ENCODE measurements around the gene SCAPER.

GRCh38 chr15:76844096-76844495 lies 61.0 kb downstream of the SCAPER start:
- TF ChIP-seq ZFX (IDR thresholded peaks at IDR 0.05), result no peak
- TF ChIP-seq POLR2A (IDR thresholded peaks at IDR 0.05; ENCODE audit: borderline replicate concordance, extremely low read depth, insufficient read depth, insufficient read length), result no peak
- TF ChIP-seq EZH2 (IDR thresholded peaks at IDR 0.05), result no peak
- no peak for TF ChIP-seq CTCF (IDR thresholded peaks at IDR 0.05 in 2 of 3, conservative IDR thresholded peaks at IDR 0.05 in 1 of 3; ENCODE audit: borderline replicate concordance in 1 of 3, insufficient read depth in 1 of 3, low read depth in 2 of 3, low read length in 2 of 3)
- no peak for TF ChIP-seq TCF7L2 (IDR thresholded peaks at IDR 0.05; ENCODE audit: borderline replicate concordance, extremely low read depth, insufficient read depth, insufficient read length)

All from HCT116 (cell line).